Anterior cingulate cortex (tissue), 58 donors: ENCODE data around the gene PITPNC1.
"Not testable (repeated sequence)": the region's sequence is repeated elsewhere in the genome, so short reads cannot be mapped to it uniquely, and the experiment has no call there.

ENCODE experiments used
- DNase-seq, 58 donors: peaks; one replicate each; lab custom pipeline; 2025; lab: John Stamatoyannopoulos, UW

PITPNC1 gene

GRCh38 chr17:67696853-67697498 is 319.9 kb downstream of the PITPNC1 start:
- DNase-seq = no peak

- DNase-seq = peak in 1 of 58 donors; percentile 4
Measured at GRCh38 chr17:67700037-67700724, 323.1 kb downstream of the PITPNC1 start.

- no peak for DNase-seq
Measured at GRCh38 chr17:67700725-67701119, 323.6 kb downstream of the PITPNC1 start.

- DNase-seq = not testable (repeated sequence)
Measured at GRCh38 chr17:67702861-67703260, 325.8 kb downstream of the PITPNC1 start.

- DNase-seq = no peak
Measured at GRCh38 chr17:67707442-67707841, 330.4 kb downstream of the PITPNC1 start.

GRCh38 chr17:67708378-67708777 is 331.3 kb downstream of the PITPNC1 start:
- DNase-seq = no peak

GRCh38 chr17:67711916-67712315 is 334.8 kb downstream of the PITPNC1 start:
- no peak for DNase-seq

GRCh38 chr17:67712375-67712774 is 335.3 kb downstream of the PITPNC1 start:
- no peak for DNase-seq

- DNase-seq = no peak
Measured at GRCh38 chr17:67713169-67713568, 336.1 kb downstream of the PITPNC1 start.

GRCh38 chr17:67716405-67716798 is 339.3 kb downstream of the PITPNC1 start:
- no peak for DNase-seq

GRCh38 chr17:67717192-67717623 is 340.1 kb downstream of the PITPNC1 start:
- DNase-seq = no peak

- DNase-seq = peak; percentile 94 to 100 (median 99)
Measured at GRCh38 chr17:67717624-67718324, 340.7 kb downstream of the PITPNC1 start, which contains the start of gene NOL11. TSS of gene NOL11 (plus strand) at chr17:67717936. CDS start at chr17:67717948, 12 bp downstream.

- peak in 5 of 58 donors; percentile 13 to 61 (median 50) for DNase-seq
Measured at GRCh38 chr17:67718325-67718941, 341.4 kb downstream of the PITPNC1 start.

GRCh38 chr17:67725373-67725791 is 348.3 kb downstream of the PITPNC1 start:
- no peak for DNase-seq

GRCh38 chr17:67725807-67726206 is 348.7 kb downstream of the PITPNC1 start:
- no peak for DNase-seq

GRCh38 chr17:67727152-67728039 is 350.3 kb downstream of the PITPNC1 start:
- DNase-seq = not testable (repeated sequence)

GRCh38 chr17:67729903-67730302 is 352.8 kb downstream of the PITPNC1 start:
- DNase-seq = no peak

- no peak for DNase-seq
Measured at GRCh38 chr17:67730731-67731130, 353.6 kb downstream of the PITPNC1 start.

- no peak for DNase-seq
Measured at GRCh38 chr17:67733449-67733848, 356.4 kb downstream of the PITPNC1 start.

- DNase-seq = no peak
Measured at GRCh38 chr17:67737145-67737544, 360.1 kb downstream of the PITPNC1 start.
